Measurements from ENCODE around the gene SMARCD1. TPM values are rescaled to one million over a fixed set of nuclear protein-coding genes. Genes with fewer than 3 reads are reported as not detected.

SMARCD1 gene
- total and polyA plus RNA-seq, 8 donors: 2.9 to 75.9 (median 18.6) TPM

DNA sequence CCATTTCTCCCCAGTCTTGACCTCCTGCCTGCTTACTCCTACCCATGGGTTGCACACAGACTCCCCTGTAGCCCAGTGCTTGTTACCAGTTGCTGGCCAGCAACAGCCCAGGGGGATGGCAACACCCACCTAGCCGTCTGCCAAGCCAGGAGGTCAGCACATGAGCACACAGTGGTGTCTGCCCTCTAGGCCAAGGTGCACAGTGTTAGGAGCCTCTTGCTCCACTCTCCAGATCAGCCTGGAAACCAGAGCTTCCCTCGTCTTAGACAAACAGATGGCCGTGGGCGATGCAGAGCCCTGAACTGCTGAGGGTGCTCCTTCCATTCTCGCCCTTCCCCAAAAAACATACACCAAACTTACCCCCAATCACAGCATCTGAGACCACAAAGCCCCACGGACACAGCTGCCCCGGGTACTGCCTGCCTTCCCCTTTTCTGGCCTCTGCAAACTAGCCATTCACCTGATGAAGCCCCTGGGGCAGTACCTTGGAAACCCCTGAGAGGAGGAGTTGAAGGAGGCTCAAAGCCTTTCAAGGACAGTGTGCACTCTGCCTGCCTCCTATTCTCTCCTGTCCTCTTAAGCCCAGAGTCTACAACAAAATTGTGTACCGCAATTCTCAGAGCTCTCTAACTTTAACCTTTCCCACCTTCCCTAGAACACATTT lies 17.6 kb downstream of the SMARCD1 start:
- Histone ChIP-seq H3K27me3 (no peaks in the 10 kb centered on the region), H3K4me3 (no peak overlapping the region), H3K9me3 (no peaks in the 10 kb centered on the region), H3K27ac (peak overlapping the region in 2 of 5 donors; percentile 20 to 47), H3K36me3 (peaks cover 24 to 40% (median 35%) of the 10 kb centered on the region in 4 donors), H3K4me1 (peaks cover 13 to 31% (median 24%) of the 10 kb centered on the region in 4 donors)
- 60 to 75% (median 61%) methylated on average over 8 of the region's 8 CpGs for WGBS, 5 donors
- no peak for TF ChIP-seq EP300 (IDR thresholded peaks at IDR 0.05)
- no peak for TF ChIP-seq POLR2AphosphoS5 (IDR thresholded peaks at IDR 0.05)
- TF ChIP-seq, protein P1, sequence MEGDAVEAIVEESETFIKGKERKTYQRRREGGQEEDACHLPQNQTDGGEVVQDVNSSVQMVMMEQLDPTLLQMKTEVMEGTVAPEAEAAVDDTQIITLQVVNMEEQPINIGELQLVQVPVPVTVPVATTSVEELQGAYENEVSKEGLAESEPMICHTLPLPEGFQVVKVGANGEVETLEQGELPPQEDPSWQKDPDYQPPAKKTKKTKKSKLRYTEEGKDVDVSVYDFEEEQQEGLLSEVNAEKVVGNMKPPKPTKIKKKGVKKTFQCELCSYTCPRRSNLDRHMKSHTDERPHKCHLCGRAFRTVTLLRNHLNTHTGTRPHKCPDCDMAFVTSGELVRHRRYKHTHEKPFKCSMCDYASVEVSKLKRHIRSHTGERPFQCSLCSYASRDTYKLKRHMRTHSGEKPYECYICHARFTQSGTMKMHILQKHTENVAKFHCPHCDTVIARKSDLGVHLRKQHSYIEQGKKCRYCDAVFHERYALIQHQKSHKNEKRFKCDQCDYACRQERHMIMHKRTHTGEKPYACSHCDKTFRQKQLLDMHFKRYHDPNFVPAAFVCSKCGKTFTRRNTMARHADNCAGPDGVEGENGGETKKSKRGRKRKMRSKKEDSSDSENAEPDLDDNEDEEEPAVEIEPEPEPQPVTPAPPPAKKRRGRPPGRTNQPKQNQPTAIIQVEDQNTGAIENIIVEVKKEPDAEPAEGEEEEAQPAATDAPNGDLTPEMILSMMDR (IDR thresholded peaks at IDR 0.05): no peak
- TF ChIP-seq POLR2A (IDR thresholded peaks at IDR 0.05): no peak
- no peak for DNase-seq
- intact Hi-C loops (cut with DNase I; ENCODE audit: low total_unique reads): loop anchor here (10.0 kb wide), 1 partner anchor 72 kb away; no protein-coding TSS in a partner anchor

DNA sequence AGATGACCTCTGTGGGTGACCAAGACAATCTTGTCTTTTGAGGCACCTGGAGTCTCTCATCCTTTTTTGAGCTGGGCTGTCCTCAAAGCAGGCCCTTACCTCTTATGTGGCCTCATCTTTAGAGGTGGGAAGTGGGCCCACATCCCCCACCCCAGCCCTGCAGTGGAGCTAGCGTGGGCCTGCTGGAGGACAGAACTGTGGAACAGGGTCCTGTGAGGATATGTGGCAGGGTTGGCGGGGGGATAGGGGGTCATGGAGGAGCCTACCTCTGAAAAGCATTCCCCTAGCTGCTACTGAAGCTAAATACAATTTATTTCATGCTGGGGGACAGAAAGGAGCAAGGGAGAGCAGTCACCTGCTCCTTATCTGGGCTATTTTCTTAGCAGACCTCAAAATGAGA lies 18.2 kb downstream of the SMARCD1 start:
- no peak for TF ChIP-seq POLR2A (IDR thresholded peaks at IDR 0.05)
- no peak for TF ChIP-seq POLR2AphosphoS5 (IDR thresholded peaks at IDR 0.05)
- TF ChIP-seq, protein P1 (IDR thresholded peaks at IDR 0.05): no peak
- no peak for TF ChIP-seq EP300 (IDR thresholded peaks at IDR 0.05)
- WGBS, 5 donors: 83 to 100% (median 95%) methylated on average over 2 of the region's 2 CpGs
- Histone ChIP-seq H3K27me3 (no peaks in the 10 kb centered on the region), H3K36me3 (peaks cover 19 to 35% (median 30%) of the 10 kb centered on the region in 4 donors), H3K4me1 (peaks cover 13 to 31% (median 24%) of the 10 kb centered on the region in 4 donors), H3K4me3 (no peak overlapping the region), H3K9me3 (no peaks in the 10 kb centered on the region), H3K27ac (peak overlapping the region in 3 of 5 donors; percentile 20 to 50 (median 47))
- no peak for DNase-seq
- intact Hi-C loops (cut with DNase I; ENCODE audit: low total_unique reads): loop anchor here (10.0 kb wide), 1 partner anchor 71 kb away; no protein-coding TSS in a partner anchor

GRCh38 chr12:50103767-50104321 lies 18.7 kb downstream of the SMARCD1 start, which contains the start of gene GPD1:
TSS of gene GPD1 (plus strand) at chr12:50104008. CDS start at chr12:50104051, 43 bp downstream.
- DNase-seq: peak; percentile 90 to 91
- TF ChIP-seq POLR2A (IDR thresholded peaks at IDR 0.05) (no peak), POLR2AphosphoS5 (IDR thresholded peaks at IDR 0.05) (peak in 2 of 3 donors; percentile 81)
- H3K27me3 ChIP-seq: no peaks in the 10 kb centered on the region
- peaks cover 13 to 31% (median 24%) of the 10 kb centered on the region in 4 donors for H3K4me1 ChIP-seq
- WGBS, 5 donors: 14 to 25% (median 22%) methylated on average over 9 to 13 of the region's 13 CpGs
- H3K27ac ChIP-seq: peak within 1 kb of the TSS in 3 of 5 donors; percentile 20 to 50 (median 47)
- H3K9me3 ChIP-seq: no peaks in the 10 kb centered on the region
- peak within 1 kb of the TSS in 2 of 4 donors; percentile 12 to 18 for H3K4me3 ChIP-seq
- peaks cover 14 to 30% (median 25%) of the 10 kb centered on the region in 4 donors for H3K36me3 ChIP-seq
- intact Hi-C loops (cut with DNase I; ENCODE audit: low total_unique reads): loop anchor here (10.0 kb wide), 1 partner anchor 71 kb away; no protein-coding TSS in a partner anchor

GRCh38 chr12:50104417-50105366 lies 19.6 kb downstream of the SMARCD1 start:
- intact Hi-C loops (cut with DNase I; ENCODE audit: low total_unique reads): loop anchor here (10.0 kb wide), 1 partner anchor 70 kb away; no protein-coding TSS in a partner anchor
- DNase-seq: peak in 1 of 2 donors; percentile 53

More at GRCh38 chr12:50104417-50105366, 19.6 kb downstream of the SMARCD1 start:
- Histone ChIP-seq H3K27me3 (no peaks in the 10 kb centered on the region), H3K4me1 (peaks cover 16 to 37% (median 28%) of the 10 kb centered on the region in 4 donors), H3K4me3 (peak overlapping the region in 2 of 4 donors; percentile 12 to 18), H3K36me3 (peaks cover 5 to 21% (median 16%) of the 10 kb centered on the region in 4 donors), H3K9me3 (no peaks in the 10 kb centered on the region), H3K27ac (peak overlapping the region in 1 of 5 donors; percentile 50)
- TF ChIP-seq POLR2A (IDR thresholded peaks at IDR 0.05) (no peak), POLR2AphosphoS5 (IDR thresholded peaks at IDR 0.05) (no peak), EP300 (IDR thresholded peaks at IDR 0.05) (no peak)
- TF ChIP-seq, protein P1 (IDR thresholded peaks at IDR 0.05): no peak
- 67 to 75% (median 72%) methylated on average over 13 to 14 of the region's 14 CpGs for WGBS, 5 donors
